Measurements from ENCODE around the gene RAB20.

The RAB20 gene

GRCh38 chr13:110559986-110560385 lies 1.5 kb downstream of the RAB20 start:
- Histone ChIP-seq H3K4me3 (IDR thresholded peaks at IDR 0.05; ENCODE audit: insufficient read depth, low read depth, low read length) (no peak overlapping the region), H3K79me2 (ENCODE audit: insufficient read depth, low read depth) (no peaks in the 10 kb centered on the region), H3K36me3 (ENCODE audit: insufficient read depth) (no peaks in the 10 kb centered on the region), H3K4me1 (ENCODE audit: low read depth, poor library complexity, severe bottlenecking) (no peaks in the 10 kb centered on the region), H2AFZ (ENCODE audit: low read depth) (no peak overlapping the region), H3K27ac (no peak overlapping the region), H3K4me2 (no peak overlapping the region), H4K20me1 (ENCODE audit: insufficient read depth) (no peaks in the 10 kb centered on the region), H3K27me3 (ENCODE audit: insufficient read depth, low read depth) (no peaks in the 10 kb centered on the region; the same call in 1 of the 2 replicates), H3K9ac (no peak overlapping the region)
- no peak for TF ChIP-seq CTCF (conservative IDR thresholded peaks at IDR 0.05; ENCODE audit: low read depth, low read length)

- H3K79me2 ChIP-seq (ENCODE audit: insufficient read depth, low read depth) = no peaks in the 10 kb centered on the region
- no peak overlapping the region for H2AFZ ChIP-seq (ENCODE audit: low read depth)
- H3K4me2 ChIP-seq = no peak overlapping the region
- H4K20me1 ChIP-seq (ENCODE audit: insufficient read depth) = no peaks in the 10 kb centered on the region
- H3K27me3 ChIP-seq (ENCODE audit: insufficient read depth, low read depth) = no peaks in the 10 kb centered on the region; the same call in 1 of the 2 replicates
- H3K27ac ChIP-seq = no peak overlapping the region
- H3K36me3 ChIP-seq (ENCODE audit: insufficient read depth) = no peaks in the 10 kb centered on the region
- no peaks in the 10 kb centered on the region for H3K4me1 ChIP-seq (ENCODE audit: low read depth, poor library complexity, severe bottlenecking)
- no peak overlapping the region for H3K9ac ChIP-seq
- no peak for TF ChIP-seq CTCF (conservative IDR thresholded peaks at IDR 0.05; ENCODE audit: low read depth, low read length)
- H3K4me3 ChIP-seq (IDR thresholded peaks at IDR 0.05; ENCODE audit: insufficient read depth, low read depth, low read length) = no peak overlapping the region
These were observed 2.0 kb downstream of the RAB20 start for GRCh38 chr13:110559429-110559943.

GRCh38 chr13:110557610-110558305 lies 3.8 kb downstream of the RAB20 start:
- Histone ChIP-seq H3K9ac (no peak overlapping the region), H3K27ac (no peak overlapping the region), H3K4me2 (no peak overlapping the region), H3K79me2 (ENCODE audit: insufficient read depth, low read depth) (no peaks in the 10 kb centered on the region), H3K36me3 (ENCODE audit: insufficient read depth) (no peaks in the 10 kb centered on the region), H4K20me1 (ENCODE audit: insufficient read depth) (no peaks in the 10 kb centered on the region), H3K4me3 (IDR thresholded peaks at IDR 0.05; ENCODE audit: insufficient read depth, low read depth, low read length) (no peak overlapping the region), H2AFZ (ENCODE audit: low read depth) (no peak overlapping the region), H3K4me1 (ENCODE audit: low read depth, poor library complexity, severe bottlenecking) (no peaks in the 10 kb centered on the region), H3K27me3 (ENCODE audit: insufficient read depth, low read depth) (no peaks in the 10 kb centered on the region; the same call in 1 of the 2 replicates)
- no peak for TF ChIP-seq CTCF (conservative IDR thresholded peaks at IDR 0.05; ENCODE audit: low read depth, low read length)

GRCh38 chr13:110557082-110557481 lies 4.4 kb downstream of the RAB20 start:
- Histone ChIP-seq H3K4me2 (no peak overlapping the region), H2AFZ (ENCODE audit: low read depth) (no peak overlapping the region), H3K79me2 (ENCODE audit: insufficient read depth, low read depth) (no peaks in the 10 kb centered on the region), H3K4me3 (IDR thresholded peaks at IDR 0.05; ENCODE audit: insufficient read depth, low read depth, low read length) (no peak overlapping the region), H3K9ac (no peak overlapping the region), H3K27ac (no peak overlapping the region), H4K20me1 (ENCODE audit: insufficient read depth) (no peaks in the 10 kb centered on the region), H3K27me3 (ENCODE audit: insufficient read depth, low read depth) (no peaks in the 10 kb centered on the region; the same call in 1 of the 2 replicates), H3K36me3 (ENCODE audit: insufficient read depth) (no peaks in the 10 kb centered on the region), H3K4me1 (ENCODE audit: low read depth, poor library complexity, severe bottlenecking) (no peaks in the 10 kb centered on the region)
- no peak for TF ChIP-seq CTCF (conservative IDR thresholded peaks at IDR 0.05; ENCODE audit: low read depth, low read length)
